WTC11 (cell line): ENCODE results near the gene MIB2. TPM values are rescaled to one million over a fixed set of nuclear protein-coding genes. Genes with fewer than 3 reads are reported as not detected.

ENCODE experiments used
- ATAC-seq: fragments of 200-7000 bp; cut with Tn5 transposase; 2 replicates; pipeline ENCODE4 v1.10.0; 2021; ENCODE audit warnings: mild to moderate bottlenecking, moderate library complexity
- CTCF ChIA-PET: fragments of 300-600 bp; sonication (Branson Sonifier 250); formaldehyde crosslinking; loops from one replicate; lab custom pipeline; 2021; ENCODE audit warnings: antibody characterized with exemption; lab: Charles Lee
- POLR2A ChIA-PET: fragments of 350-600 bp; sonication (Branson Sonifier 250); formaldehyde crosslinking; loops from one replicate; lab custom pipeline; 2021; ENCODE audit warnings: antibody characterized with exemption; lab: Charles Lee
- DNase-seq: peaks from one replicate; pipeline ENCODE4 v3.0.0; 2021; ENCODE audit warnings: low spot score
- H3K27ac Mint-ChIP-seq: 2 replicates; pipeline ENCODE4 v1.8.0; 2021; ENCODE audit warnings: mixed read lengths
- H3K27me3 Mint-ChIP-seq: 2 replicates; pipeline ENCODE4 v1.8.0; 2021; ENCODE audit warnings: low read depth, mild to moderate bottlenecking, moderate library complexity, mixed read lengths
- H3K36me3 Mint-ChIP-seq: 2 replicates; pipeline ENCODE4 v1.8.0; 2021; ENCODE audit warnings: mixed read lengths
- H3K4me1 Mint-ChIP-seq: 2 replicates; pipeline ENCODE4 v1.8.0; 2022; ENCODE audit warnings: mixed read lengths
- H3K4me3 Mint-ChIP-seq: 2 replicates; pipeline ENCODE4 v1.8.0; 2021; ENCODE audit warnings: mild to moderate bottlenecking, moderate library complexity, mixed read lengths
- H3K9me3 Mint-ChIP-seq: 2 replicates; pipeline ENCODE4 v1.8.0; 2021; ENCODE audit warnings: mixed read lengths
- ATF2 ChIP-seq: sonication (generic); formaldehyde crosslinking; IDR thresholded peaks from 2 replicates; pipeline ENCODE4 v1.8.1; 2022; ENCODE audit warnings: low read depth, missing genetic modification reagents, borderline replicate concordance
- ATF3 ChIP-seq: sonication (generic); formaldehyde crosslinking; conservative IDR thresholded peaks from 2 replicates; pipeline ENCODE4 v1.8.1; 2022; ENCODE audit warnings: mild to moderate bottlenecking, missing genetic modification reagents
- ATF6 ChIP-seq: sonication (generic); formaldehyde crosslinking; IDR thresholded peaks from 2 replicates; pipeline ENCODE4 v1.8.1; 2023; ENCODE audit warnings: mild to moderate bottlenecking, missing genetic modification reagents
- CREB1 ChIP-seq: sonication (generic); formaldehyde crosslinking; IDR thresholded peaks from 2 replicates; pipeline ENCODE4 v1.8.0; 2023; ENCODE audit warnings: mild to moderate bottlenecking, missing genetic modification reagents
- EMX1 ChIP-seq: fragments of 250-450 bp; sonication (Bioruptor Pico); IDR thresholded peaks from 2 replicates; pipeline ENCODE4 v1.8.0; 2021; ENCODE audit warnings: mild to moderate bottlenecking
- ERG ChIP-seq: fragments of 250-450 bp; sonication (Bioruptor Pico); IDR thresholded peaks from 2 replicates; pipeline ENCODE4 v1.8.0; 2021; ENCODE audit warnings: mild to moderate bottlenecking
- FOXP1 ChIP-seq: sonication (generic); formaldehyde crosslinking; IDR thresholded peaks from 2 replicates; pipeline ENCODE4 v1.8.0; 2022; ENCODE audit warnings: missing genetic modification reagents, mild to moderate bottlenecking, moderate library complexity, borderline replicate concordance
- HMGA2 ChIP-seq: fragments of 250-450 bp; sonication (Bioruptor Pico); IDR thresholded peaks from 2 replicates; pipeline ENCODE4 v1.4.0; 2021; ENCODE audit warnings: mild to moderate bottlenecking, moderate library complexity
- MAX ChIP-seq: sonication (generic); formaldehyde crosslinking; IDR thresholded peaks from 2 replicates; pipeline ENCODE4 v1.8.0; 2022; ENCODE audit warnings: mild to moderate bottlenecking, missing genetic modification reagents
- MLX ChIP-seq: sonication (generic); formaldehyde crosslinking; IDR thresholded peaks from 2 replicates; pipeline ENCODE4 v1.8.1; 2023; ENCODE audit warnings: mild to moderate bottlenecking, missing genetic modification reagents, moderate library complexity
- MXD4 ChIP-seq: fragments of 250-450 bp; sonication (Bioruptor Pico); IDR thresholded peaks from 2 replicates; pipeline ENCODE4 v1.8.0; 2021; ENCODE audit warnings: mild to moderate bottlenecking, moderate library complexity, borderline replicate concordance
- NR2C2 ChIP-seq: sonication (generic); formaldehyde crosslinking; IDR thresholded peaks from 2 replicates; pipeline ENCODE4 v1.8.0; 2022; ENCODE audit warnings: mild to moderate bottlenecking, missing genetic modification reagents
- PRRX2 ChIP-seq: fragments of 250-450 bp; sonication (Bioruptor Pico); IDR thresholded peaks from 2 replicates; pipeline ENCODE4 v1.8.0; 2021; ENCODE audit warnings: mild to moderate bottlenecking
- TEAD1 ChIP-seq: sonication (generic); formaldehyde crosslinking; IDR thresholded peaks from 2 replicates; pipeline ENCODE4 v1.8.0; 2022; ENCODE audit warnings: mild to moderate bottlenecking, missing genetic modification reagents
- USF1 ChIP-seq: sonication (generic); formaldehyde crosslinking; IDR thresholded peaks from 2 replicates; pipeline ENCODE4 v1.8.0; 2022; ENCODE audit warnings: mild to moderate bottlenecking, missing genetic modification reagents
- ZBTB21 ChIP-seq: sonication (generic); formaldehyde crosslinking; IDR thresholded peaks from 2 replicates; pipeline ENCODE4 v1.8.1; 2023; ENCODE audit warnings: mild to moderate bottlenecking, missing genetic modification reagents, borderline replicate concordance
- ZBTB43 ChIP-seq: sonication (generic); formaldehyde crosslinking; IDR thresholded peaks from 2 replicates; pipeline ENCODE4 v1.8.1; 2023; ENCODE audit warnings: mild to moderate bottlenecking, missing genetic modification reagents
- ZNF232 ChIP-seq: sonication (generic); formaldehyde crosslinking; IDR thresholded peaks from 2 replicates; pipeline ENCODE4 v1.8.0; 2022; ENCODE audit warnings: mild to moderate bottlenecking, missing genetic modification reagents
- ZNF281 ChIP-seq: sonication (generic); formaldehyde crosslinking; IDR thresholded peaks from 2 replicates; pipeline ENCODE4 v1.8.0; 2023; ENCODE audit warnings: mild to moderate bottlenecking, missing genetic modification reagents
- ZSCAN18 ChIP-seq: fragments of 250-450 bp; sonication (Bioruptor Pico); IDR thresholded peaks from 2 replicates; pipeline ENCODE4 v2.1.2; 2022; ENCODE audit warnings: mild to moderate bottlenecking, moderate library complexity
- total RNA-seq: library from RNA; stranded (reverse); gene quantifications from 3 replicates; pipeline ENCODE4 v1.2.3, GENCODE V29; 2021

Gene MIB2
- total RNA-seq, 1 experiment from 2014 or later, result 90.6 TPM

GRCh38 chr1:1573843-1574720, 41.2 kb upstream of the MIB2 start (continued):
- TF ChIP-seq ZNF281 (CRISPR knock-in tag) (no peak), PRRX2 (CRISPR knock-in tag) (no peak), USF1 (CRISPR knock-in tag) (peak; percentile 13; the same call in 1 of the 2 replicates), ATF2 (no peak)

- peak; percentile 92 for DNase-seq
- Mint-ChIP-seq H3K9me3 (no peaks in the 10 kb centered on the region), H3K27me3 (0 out of 2 replicates have a peak, but pooled peaks cover 4% of the 10 kb centered on the region), H3K27ac (peak within 1 kb of the TSS; percentile 99), H3K4me3 (peak within 1 kb of the TSS; percentile 98), H3K36me3 (peaks cover 7% of the 10 kb centered on the region), H3K4me1 (peaks cover 15% of the 10 kb centered on the region)
- ChIA-PET POLR2A (no interaction called here), CTCF (interaction anchor here (0.7 to 1.1 kb wide), 2 partner anchors 11 to 16 kb away, joined by 3 to 4 read pairs; no protein-coding TSS in a partner anchor)
- peak; percentile 75 for ATAC-seq
- TF ChIP-seq ZBTB43 (CRISPR knock-in tag) (0 out of 2 replicates have a peak, but pooled peaks have one; percentile 22), ATF3 (CRISPR knock-in tag) (no peak), HMGA2 (CRISPR knock-in tag) (no peak), MLX (CRISPR knock-in tag) (no peak), ZNF232 (CRISPR knock-in tag) (0 out of 2 replicates have a peak, but pooled peaks have one; percentile 27), CREB1 (peak; percentile 95), TEAD1 (CRISPR knock-in tag) (peak; percentile 25), EMX1 (CRISPR knock-in tag) (no peak), NR2C2 (CRISPR knock-in tag) (no peak), FOXP1 (CRISPR knock-in tag) (0 out of 2 replicates have a peak, but pooled peaks have one; percentile 54), ERG (no peak), ZSCAN18 (CRISPR knock-in tag) (no peak), ZBTB21 (CRISPR knock-in tag) (peak; percentile 94), MXD4 (CRISPR knock-in tag) (no peak), ATF6 (CRISPR knock-in tag) (no peak), MAX (CRISPR knock-in tag) (no peak)
Measured at GRCh38 chr1:1574721-1575537, 40.4 kb upstream of the MIB2 start, which contains the start of gene SSU72. Gene SSU72, minus strand, starts transcription at chr1:1574863. Its CDS starts 306 bp downstream, at chr1:1574557.
